HUES6 (cell line): Measurements from ENCODE around the gene DOCK11.

Experiments
- H3K27ac ChIP-seq: 2 replicates; pipeline ENCODE4 v1.7.0; 2013; ENCODE audit warnings: low read depth, mild to moderate bottlenecking, low read length, inconsistent platforms
- H3K27me3 ChIP-seq: 2 replicates; pipeline ENCODE4 v1.6.1; 2013; ENCODE audit warnings: low read length; ENCODE audit not compliant: control insufficient read depth, insufficient read depth
- H3K36me3 ChIP-seq: 2 replicates; pipeline ENCODE4 v1.6.1; 2013; ENCODE audit warnings: low read length; ENCODE audit not compliant: control insufficient read depth, insufficient read depth
- H3K4me1 ChIP-seq: 2 replicates; pipeline ENCODE4 v1.6.1; 2013; ENCODE audit warnings: low read length; ENCODE audit not compliant: control insufficient read depth, insufficient read depth
- H3K4me3 ChIP-seq: 2 replicates; pipeline ENCODE4 v1.5.1; 2013; ENCODE audit warnings: low read depth, low read length
- H3K9ac ChIP-seq: one replicate; pipeline ENCODE4 v1.6.1; 2013; ENCODE audit warnings: mild to moderate bottlenecking, low read length
- H3K9me3 ChIP-seq: 2 replicates; pipeline ENCODE4 v1.6.1; 2013; ENCODE audit warnings: low read depth, low read length; ENCODE audit not compliant: control insufficient read depth, insufficient read depth

Gene DOCK11

GRCh38 chrX:118553042-118553710, 57.6 kb downstream of the DOCK11 start:
- Histone ChIP-seq H3K27ac (no peak overlapping the region), H3K9ac (no peak overlapping the region), H3K9me3 (no peaks in the 10 kb centered on the region), H3K4me3 (no peak overlapping the region), H3K4me1 (no peaks in the 10 kb centered on the region), H3K27me3 (no peaks in the 10 kb centered on the region), H3K36me3 (no peaks in the 10 kb centered on the region)

- no peak overlapping the region for H3K9ac ChIP-seq
- H3K4me3 ChIP-seq = no peak overlapping the region
- H3K4me1 ChIP-seq = no peaks in the 10 kb centered on the region
- H3K27ac ChIP-seq = no peak overlapping the region
- no peaks in the 10 kb centered on the region for H3K36me3 ChIP-seq
- H3K9me3 ChIP-seq = no peaks in the 10 kb centered on the region
- no peaks in the 10 kb centered on the region for H3K27me3 ChIP-seq
These were observed 58.9 kb downstream of the DOCK11 start for GRCh38 chrX:118554511-118554910.

GRCh38 chrX:118558926-118559325, 63.3 kb downstream of the DOCK11 start:
- H3K27ac ChIP-seq = no peak overlapping the region
- H3K4me1 ChIP-seq = peaks cover 6% of the 10 kb centered on the region; the same call in 1 of the 2 replicates
- no peak overlapping the region for H3K9ac ChIP-seq
- no peaks in the 10 kb centered on the region for H3K27me3 ChIP-seq
- H3K36me3 ChIP-seq = no peaks in the 10 kb centered on the region
- H3K4me3 ChIP-seq = no peak overlapping the region
- H3K9me3 ChIP-seq = no peaks in the 10 kb centered on the region

GRCh38 chrX:118560489-118560888, 64.9 kb downstream of the DOCK11 start:
- Histone ChIP-seq H3K36me3 (no peaks in the 10 kb centered on the region), H3K9me3 (no peaks in the 10 kb centered on the region)

GRCh38 chrX:118562582-118563164, 67.1 kb downstream of the DOCK11 start:
- peaks cover 6% of the 10 kb centered on the region; the same call in 1 of the 2 replicates for H3K4me1 ChIP-seq
- no peaks in the 10 kb centered on the region for H3K27me3 ChIP-seq
- H3K9me3 ChIP-seq = no peaks in the 10 kb centered on the region
- no peaks in the 10 kb centered on the region for H3K36me3 ChIP-seq
- no peak overlapping the region for H3K4me3 ChIP-seq
- H3K9ac ChIP-seq = no peak overlapping the region
- H3K27ac ChIP-seq = no peak overlapping the region

More at GRCh38 chrX:118560489-118560888, 64.9 kb downstream of the DOCK11 start:
- no peak overlapping the region for H3K27ac ChIP-seq
- H3K27me3 ChIP-seq = no peaks in the 10 kb centered on the region
- no peak overlapping the region for H3K4me3 ChIP-seq
- no peak overlapping the region for H3K9ac ChIP-seq
- H3K4me1 ChIP-seq = peaks cover 6% of the 10 kb centered on the region; the same call in 1 of the 2 replicates

DNA sequence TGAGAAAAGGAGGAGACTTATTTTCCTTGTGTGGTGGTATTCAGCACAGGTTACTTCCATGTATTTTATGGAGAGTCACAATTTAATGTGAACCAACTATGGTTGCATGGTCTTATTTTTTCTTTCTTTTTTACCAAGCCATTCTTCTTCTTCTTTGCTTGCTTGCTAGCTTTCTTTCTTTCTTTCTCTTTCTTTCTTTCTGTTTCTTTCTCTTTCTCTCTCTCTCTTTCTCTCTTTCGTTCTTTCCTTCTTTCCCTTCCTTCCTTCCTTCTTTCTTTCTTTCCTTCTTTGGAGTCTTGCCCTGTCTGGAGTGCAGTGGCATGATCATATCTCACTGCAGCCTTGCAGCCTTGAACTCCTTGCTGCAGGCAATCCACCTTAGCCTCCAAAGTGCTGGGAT, 68.9 kb downstream of the DOCK11 start:
- H3K9me3 ChIP-seq = no peaks in the 10 kb centered on the region
- H3K9ac ChIP-seq = no peak overlapping the region
- H3K27me3 ChIP-seq = no peaks in the 10 kb centered on the region
- no peak overlapping the region for H3K4me3 ChIP-seq
- H3K4me1 ChIP-seq = peaks cover 6% of the 10 kb centered on the region; the same call in 1 of the 2 replicates
- no peak overlapping the region for H3K27ac ChIP-seq
- H3K36me3 ChIP-seq = no peaks in the 10 kb centered on the region

- Histone ChIP-seq H3K27ac (no peak overlapping the region), H3K4me3 (no peak overlapping the region), H3K4me1 (no peaks in the 10 kb centered on the region), H3K9ac (no peak overlapping the region), H3K36me3 (no peaks in the 10 kb centered on the region), H3K9me3 (no peaks in the 10 kb centered on the region), H3K27me3 (no peaks in the 10 kb centered on the region)
These were observed 70.2 kb downstream of the DOCK11 start for GRCh38 chrX:118565853-118566252.

GRCh38 chrX:118566359-118566758, 70.7 kb downstream of the DOCK11 start:
- Histone ChIP-seq H3K27me3 (no peaks in the 10 kb centered on the region), H3K9ac (no peak overlapping the region), H3K36me3 (no peaks in the 10 kb centered on the region), H3K4me3 (no peak overlapping the region), H3K27ac (no peak overlapping the region), H3K4me1 (no peaks in the 10 kb centered on the region), H3K9me3 (no peaks in the 10 kb centered on the region)

DNA sequence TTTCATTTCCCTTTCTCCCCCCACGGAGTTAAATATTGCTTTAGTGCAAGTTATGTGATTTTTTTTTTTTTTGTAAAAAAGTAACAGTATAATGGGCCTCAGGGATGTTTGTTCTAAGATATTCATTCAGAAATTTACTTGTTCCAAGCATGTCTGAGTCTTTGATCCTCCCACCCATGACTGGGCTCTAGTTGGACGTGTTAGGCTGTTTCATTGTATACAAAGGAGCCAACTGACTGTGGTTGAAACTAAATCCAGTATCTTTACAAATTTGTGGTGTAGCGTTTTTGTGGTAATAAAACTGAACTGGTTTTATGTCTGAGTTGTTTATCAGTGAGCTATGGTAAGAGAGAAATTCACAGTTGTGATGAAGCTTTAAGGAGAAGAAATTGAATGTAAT, 74.1 kb downstream of the DOCK11 start:
- H3K4me1 ChIP-seq = no peaks in the 10 kb centered on the region
- H3K4me3 ChIP-seq = no peak overlapping the region
- no peak overlapping the region for H3K27ac ChIP-seq
- H3K27me3 ChIP-seq = no peaks in the 10 kb centered on the region; the same call in 1 of the 2 replicates
- H3K36me3 ChIP-seq = no peaks in the 10 kb centered on the region
- no peak overlapping the region for H3K9ac ChIP-seq
- no peaks in the 10 kb centered on the region for H3K9me3 ChIP-seq

DNA sequence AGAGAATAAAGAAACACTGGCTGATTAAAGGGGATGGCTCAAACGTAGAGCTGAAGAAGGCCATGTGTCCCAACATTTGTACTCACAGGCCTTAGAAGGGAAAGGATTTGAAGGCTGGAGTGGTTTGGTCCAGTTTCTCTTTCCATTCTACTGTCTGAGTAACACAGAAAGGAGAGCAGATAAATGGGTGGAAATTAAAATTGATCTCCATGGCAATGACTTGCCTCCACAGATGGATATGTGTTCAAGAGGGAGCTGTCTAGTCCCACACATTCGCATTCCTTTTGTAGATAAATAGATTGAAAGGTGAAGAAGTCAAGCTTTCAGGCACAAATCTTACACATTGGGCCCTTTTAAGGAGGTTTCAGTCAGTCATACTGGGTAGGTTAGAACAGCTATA, 74.6 kb downstream of the DOCK11 start:
- H3K9ac ChIP-seq = no peak overlapping the region

DNA sequence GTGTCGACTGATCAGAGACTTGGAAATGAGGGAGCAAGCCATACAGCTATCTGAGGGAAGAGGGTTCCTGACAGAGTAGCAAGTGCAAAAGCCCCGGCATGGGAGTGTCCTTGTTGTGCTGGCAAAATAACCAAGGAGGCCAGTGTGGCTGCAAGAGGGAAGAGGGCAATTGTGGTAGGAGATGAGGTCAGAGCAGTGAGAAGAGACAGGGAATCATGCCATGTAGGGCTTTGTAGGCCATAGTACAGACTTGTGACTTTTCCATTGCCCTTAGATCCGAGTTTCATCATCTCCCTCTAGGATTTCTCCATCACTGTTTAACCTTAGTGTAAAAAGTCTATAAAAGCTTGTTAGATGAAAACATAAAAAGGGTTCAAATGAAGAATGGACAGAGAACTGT, 76.2 kb downstream of the DOCK11 start:
- no peaks in the 10 kb centered on the region for H3K4me1 ChIP-seq
- no peak overlapping the region for H3K27ac ChIP-seq
- no peaks in the 10 kb centered on the region for H3K9me3 ChIP-seq
- H3K36me3 ChIP-seq = no peaks in the 10 kb centered on the region
- H3K9ac ChIP-seq = no peak overlapping the region
- H3K27me3 ChIP-seq = no peaks in the 10 kb centered on the region; the same call in 1 of the 2 replicates
- no peak overlapping the region for H3K4me3 ChIP-seq

More for the DNA sequence above, 74.6 kb downstream of the DOCK11 start:
- no peak overlapping the region for H3K27ac ChIP-seq
- H3K27me3 ChIP-seq = no peaks in the 10 kb centered on the region; the same call in 1 of the 2 replicates
- no peaks in the 10 kb centered on the region for H3K9me3 ChIP-seq
- no peak overlapping the region for H3K4me3 ChIP-seq
- H3K36me3 ChIP-seq = no peaks in the 10 kb centered on the region
- no peaks in the 10 kb centered on the region for H3K4me1 ChIP-seq
